Measurements from ENCODE around the gene GNG3.

GNG3 gene

GRCh38 chr11:62712861-62713260, 5.4 kb downstream of the GNG3 start:
- no peaks in the 10 kb centered on the region for H3K27me3 ChIP-seq (ENCODE audit: control insufficient read depth, low read length)
- H3K27ac ChIP-seq (ENCODE audit: low read depth, low read length) = peak overlapping the region; percentile 5; the same call in 1 of the 2 replicates
- peaks cover 80% of the 10 kb centered on the region for H3K36me3 ChIP-seq (ENCODE audit: control insufficient read depth, low read length)
- peaks cover 29% of the 10 kb centered on the region for H3K79me2 ChIP-seq (ENCODE audit: control insufficient read depth, low read length)
- no peak overlapping the region for H3K4me3 ChIP-seq (ENCODE audit: low read length)
- H3F3A ChIP-seq (ENCODE audit: control insufficient read depth, insufficient read depth) = peaks cover 62% of the 10 kb centered on the region
- H3K4me2 ChIP-seq (ENCODE audit: low read length) = no peak overlapping the region
- no peaks in the 10 kb centered on the region for H3K9me2 ChIP-seq (replicated peaks; ENCODE audit: control insufficient read depth, low read length)
- no peaks in the 10 kb centered on the region for H4K20me1 ChIP-seq (ENCODE audit: control insufficient read depth, insufficient read depth, low read depth, low read length)
- peaks cover 24% of the 10 kb centered on the region for H3K4me1 ChIP-seq (ENCODE audit: control insufficient read depth, low read length)
- TF ChIP-seq EZH2phosphoT487 (IDR thresholded peaks at IDR 0.05; ENCODE audit: borderline replicate concordance, low read length) (no peak), CTCF (IDR thresholded peaks at IDR 0.05; ENCODE audit: low read depth, low read length, poor library complexity, severe bottlenecking) (no peak)
- H3K9me3 ChIP-seq (ENCODE audit: control insufficient read depth, insufficient read depth, low read length) = no peaks in the 10 kb centered on the region

DNA sequence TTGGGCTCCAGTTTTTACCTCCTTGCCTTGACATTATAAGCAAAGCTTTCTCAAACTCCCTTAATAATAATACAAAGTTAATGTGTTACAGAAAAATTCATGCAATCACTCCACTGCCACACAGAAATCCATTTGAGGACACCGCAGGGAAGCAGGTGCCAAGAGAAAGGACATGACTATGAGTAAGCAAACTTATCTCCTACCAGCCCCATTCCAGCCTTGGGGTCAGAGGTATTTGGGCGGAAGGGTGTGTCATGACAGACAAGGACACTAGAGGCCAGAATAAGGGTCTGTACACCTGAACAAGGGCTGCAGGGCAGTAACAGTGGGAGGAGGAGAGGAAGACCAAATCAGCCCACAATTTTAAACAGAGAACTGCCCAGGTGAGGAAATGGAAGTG, 5.9 kb downstream of the GNG3 start:
- Histone ChIP-seq H3K79me2 (ENCODE audit: control insufficient read depth, low read length) (peaks cover 29% of the 10 kb centered on the region), H3K4me3 (ENCODE audit: low read length) (no peak overlapping the region), H3K27me3 (ENCODE audit: control insufficient read depth, low read length) (no peaks in the 10 kb centered on the region), H4K20me1 (ENCODE audit: control insufficient read depth, insufficient read depth, low read depth, low read length) (no peaks in the 10 kb centered on the region), H3K4me2 (ENCODE audit: low read length) (no peak overlapping the region), H3F3A (ENCODE audit: control insufficient read depth, insufficient read depth) (peaks cover 64% of the 10 kb centered on the region), H3K4me1 (ENCODE audit: control insufficient read depth, low read length) (peaks cover 19% of the 10 kb centered on the region), H3K27ac (ENCODE audit: low read depth, low read length) (peak overlapping the region; percentile 5; the same call in 1 of the 2 replicates), H3K36me3 (ENCODE audit: control insufficient read depth, low read length) (peaks cover 82% of the 10 kb centered on the region), H3K9me3 (ENCODE audit: control insufficient read depth, insufficient read depth, low read length) (no peaks in the 10 kb centered on the region), H3K9me2 (replicated peaks; ENCODE audit: control insufficient read depth, low read length) (no peaks in the 10 kb centered on the region)
- TF ChIP-seq EZH2phosphoT487 (IDR thresholded peaks at IDR 0.05; ENCODE audit: borderline replicate concordance, low read length) (no peak), CTCF (IDR thresholded peaks at IDR 0.05; ENCODE audit: low read depth, low read length, poor library complexity, severe bottlenecking) (no peak)

DNA sequence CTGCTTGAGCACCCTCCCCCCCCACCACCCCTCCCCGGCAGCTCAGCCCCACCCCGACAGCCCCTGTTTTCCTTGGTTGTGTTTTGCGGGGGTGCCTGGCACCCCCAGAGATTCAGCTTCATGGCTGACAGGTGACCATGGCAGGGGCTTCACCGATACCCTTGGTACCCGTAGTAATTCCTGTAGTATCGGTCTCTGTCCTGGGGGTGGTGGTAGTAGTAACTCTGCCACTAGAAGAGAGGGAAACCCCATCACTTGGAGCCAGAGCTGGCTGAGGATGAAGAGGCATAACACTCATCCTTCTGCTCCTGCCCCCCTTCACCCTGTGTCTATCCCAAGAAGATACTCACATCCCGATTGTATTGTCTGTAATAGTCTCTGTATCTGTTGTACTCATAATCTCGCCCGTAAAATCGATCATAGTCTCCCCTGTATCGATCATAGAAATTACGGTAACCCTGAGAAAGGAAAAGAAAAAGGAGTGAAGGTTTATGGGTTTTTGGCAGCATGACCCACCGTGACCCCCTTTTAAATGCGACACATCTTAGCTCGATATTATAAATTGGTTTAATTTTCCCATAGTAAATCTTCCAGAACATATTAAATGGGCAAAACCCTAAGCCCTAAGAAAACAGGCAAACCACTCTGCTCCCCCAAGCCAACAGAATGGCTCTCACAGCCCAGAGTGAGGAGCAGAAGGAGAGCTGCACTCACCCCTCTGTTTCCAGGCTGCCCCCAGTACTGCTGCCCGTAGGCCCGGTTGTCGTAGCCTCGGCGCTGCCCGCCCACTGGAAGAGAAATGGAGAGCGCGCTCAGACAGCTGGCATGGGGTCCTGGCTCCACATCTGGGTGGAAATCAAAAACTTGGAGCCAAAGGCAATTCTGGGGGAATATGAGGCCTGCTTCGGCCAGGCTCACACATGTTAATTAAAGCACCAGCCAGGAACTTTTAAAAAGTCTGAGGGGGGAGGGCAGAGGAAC, 8.0 kb downstream of the GNG3 start:
- no peak for TF ChIP-seq CTCF (IDR thresholded peaks at IDR 0.05; ENCODE audit: low read depth, low read length, poor library complexity, severe bottlenecking)
- no peak for TF ChIP-seq EZH2phosphoT487 (IDR thresholded peaks at IDR 0.05; ENCODE audit: borderline replicate concordance, low read length)
- Histone ChIP-seq H3K79me2 (ENCODE audit: control insufficient read depth, low read length) (peaks cover 42% of the 10 kb centered on the region), H3K36me3 (ENCODE audit: control insufficient read depth, low read length) (peaks cover 94% of the 10 kb centered on the region), H3K4me1 (ENCODE audit: control insufficient read depth, low read length) (peaks cover 3% of the 10 kb centered on the region), H3K4me3 (ENCODE audit: low read length) (no peak overlapping the region), H3K9me2 (replicated peaks; ENCODE audit: control insufficient read depth, low read length) (no peaks in the 10 kb centered on the region), H3K27me3 (ENCODE audit: control insufficient read depth, low read length) (no peaks in the 10 kb centered on the region), H3K4me2 (ENCODE audit: low read length) (no peak overlapping the region), H3F3A (ENCODE audit: control insufficient read depth, insufficient read depth) (peaks cover 56% of the 10 kb centered on the region), H3K9me3 (ENCODE audit: control insufficient read depth, insufficient read depth, low read length) (no peaks in the 10 kb centered on the region), H3K27ac (ENCODE audit: low read depth, low read length) (no peak overlapping the region), H4K20me1 (ENCODE audit: control insufficient read depth, insufficient read depth, low read depth, low read length) (no peaks in the 10 kb centered on the region)

Data from DOHH2 (cell line).